Panc1 (cell line): ENCODE data around the gene PREB. TPM values are rescaled to one million over a fixed set of nuclear protein-coding genes. Genes with fewer than 3 reads are reported as not detected.

Source experiments
- ATAC-seq: fragments of 200-7000 bp; cut with Tn5 transposase; 2 replicates; pipeline ENCODE4 v1.9.1; 2020; ENCODE audit warnings: mild to moderate bottlenecking, moderate library complexity
- BruUV-seq: library from RNA; stranded (reverse); fragments of 400-500 nt; replicated peaks from 2 replicates; lab custom pipeline; 2021; lab: Mats Ljungman, UMichigan
- CTCF ChIA-PET: fragments of 300-600 bp; sonication (Branson Sonifier 250); formaldehyde crosslinking; loops from one replicate; lab custom pipeline; 2022; ENCODE audit warnings: antibody characterized with exemption; lab: Charles Lee
- POLR2A ChIA-PET: fragments of 300-600 bp; sonication (Branson Sonifier 250); formaldehyde crosslinking; loops from one replicate; lab custom pipeline; 2022; ENCODE audit warnings: antibody characterized with exemption; lab: Charles Lee
- DNase-seq: peaks from one replicate; pipeline ENCODE4 v3.0.0-alpha.2; 2010; ENCODE audit warnings: low read depth, low spot score
- H3K27ac ChIP-seq: 2 replicates; pipeline ENCODE4 v1.5.1; 2011; ENCODE audit warnings: mild to moderate bottlenecking, low read length, inconsistent platforms
- H3K27me3 ChIP-seq: fragments of 200-500 bp; sonication (Bioruptor generic); 2 replicates; pipeline ENCODE4 v1.6.0; 2014; ENCODE audit warnings: low read length, inconsistent platforms; ENCODE audit not compliant: control insufficient read depth, insufficient read depth
- H3K36me3 ChIP-seq: fragments of 200-500 bp; sonication (Bioruptor generic); 2 replicates; pipeline ENCODE4 v1.5.1; 2014; ENCODE audit warnings: inconsistent platforms, mild to moderate bottlenecking, low read length, moderate library complexity; ENCODE audit not compliant: control insufficient read depth, insufficient read depth
- H3K4me1 ChIP-seq: 2 replicates; pipeline ENCODE4 v1.5.1; 2011; ENCODE audit warnings: inconsistent platforms, mild to moderate bottlenecking, low read length, moderate library complexity; ENCODE audit not compliant: control insufficient read depth, insufficient read depth
- H3K4me3 ChIP-seq, 2 experiments: 2 replicates each; pipeline ENCODE4 v1.5.1; 2011 to 2012; ENCODE audit warnings: low read depth in 2 of 2, low read length in 2 of 2, mild to moderate bottlenecking in 2 of 2, inconsistent platforms in 1 of 2, moderate library complexity in 1 of 2
- H3K9me3 ChIP-seq: fragments of 200-500 bp; sonication (Bioruptor generic); 2 replicates; pipeline ENCODE4 v1.5.1; 2014; ENCODE audit warnings: low read depth, mild to moderate bottlenecking, inconsistent platforms, low read length, moderate library complexity; ENCODE audit not compliant: control insufficient read depth, insufficient read depth
- POLR2AphosphoS5 ChIP-seq: IDR thresholded peaks from 2 replicates; pipeline ENCODE4 v1.6.1; 2012; ENCODE audit warnings: mild to moderate bottlenecking, low read depth, low read length, moderate library complexity
- SIN3A ChIP-seq: IDR thresholded peaks from 2 replicates; pipeline ENCODE4 v1.6.1; 2012; ENCODE audit warnings: low read depth, mild to moderate bottlenecking, low read length, moderate library complexity, borderline replicate concordance; ENCODE audit not compliant: insufficient read depth
- TCF7L2 ChIP-seq: IDR thresholded peaks from 2 replicates; pipeline ENCODE4 v1.6.1; 2011; ENCODE audit warnings: mild to moderate bottlenecking, low read depth, low read length, inconsistent platforms
- in situ Hi-C: cut with HindIII; loops from 2 replicates; pipeline ENCODE4 v1.10.0; 2016; ENCODE audit warnings: low sequenced_read_pairs, low pct_unique_long_range_greater_than_20kb
- intact Hi-C: fragments of 100-400 bp; cut with micrococcal nuclease; formaldehyde crosslinking; loops from one replicate; pipeline ENCODE4 v1.10.0; 2022; ENCODE audit not compliant: unreplicated experiment
- total RNA-seq: library from RNA; stranded (reverse); gene quantifications from one replicate; pipeline ENCODE4 v1.2.1, GENCODE V29; 2021; ENCODE audit not compliant: unreplicated experiment
- TF ChIP-seq, protein P1 (sequence below), 2 experiments: IDR thresholded peaks; 2 replicates each; pipeline ENCODE4 v1.6.1; 2011 to 2012; ENCODE audit warnings: low read depth in 2 of 2, control low read depth in 1 of 2, low read length in 1 of 2, mild to moderate bottlenecking in 1 of 2, moderate library complexity in 1 of 2; ENCODE audit not compliant: insufficient read depth in 1 of 2
- TF ChIP-seq, protein P2 (sequence below): fragments of 450-650 bp; IDR thresholded peaks from 2 replicates; pipeline ENCODE4 v1.5.1; 2017; ENCODE audit warnings: mild to moderate bottlenecking

Gene PREB
- total RNA-seq, 1 experiment from 2014 or later = 60.9 TPM

DNA sequence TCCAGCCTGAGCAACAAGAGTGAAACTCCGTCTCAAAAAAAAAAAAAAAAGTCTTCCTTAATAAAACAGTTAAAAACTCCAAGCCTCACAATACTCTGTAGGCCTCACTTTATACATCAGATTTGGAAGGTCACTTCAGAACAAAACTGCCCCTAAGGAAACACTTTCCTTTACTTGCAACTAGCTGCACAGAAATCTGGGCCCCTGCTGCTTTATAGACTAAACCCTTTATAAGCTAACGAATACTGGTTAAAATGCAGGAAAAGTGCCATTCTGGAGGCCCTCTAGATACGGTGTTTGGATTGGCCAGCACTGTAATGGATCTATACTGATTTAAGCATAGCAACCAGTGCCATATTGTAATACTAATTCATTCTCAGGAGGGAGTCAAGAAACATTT, 9.3 kb downstream of the PREB start:
- ChIA-PET POLR2A (no interaction called here), CTCF (interaction anchor here (1.5 kb wide), 1 partner anchor 66 kb away, joined by 7 read pairs; no protein-coding TSS in a partner anchor)
- intact Hi-C loops (no loop called here), in situ Hi-C loops (no loop called here)
- H3K27ac ChIP-seq = no peak overlapping the region
- H3K4me1 ChIP-seq = no peaks in the 10 kb centered on the region
- no peak overlapping the region for H3K4me3 ChIP-seq
- TF ChIP-seq POLR2AphosphoS5 (no peak), SIN3A (no peak), TCF7L2 (no peak)
- TF ChIP-seq, protein P1, sequence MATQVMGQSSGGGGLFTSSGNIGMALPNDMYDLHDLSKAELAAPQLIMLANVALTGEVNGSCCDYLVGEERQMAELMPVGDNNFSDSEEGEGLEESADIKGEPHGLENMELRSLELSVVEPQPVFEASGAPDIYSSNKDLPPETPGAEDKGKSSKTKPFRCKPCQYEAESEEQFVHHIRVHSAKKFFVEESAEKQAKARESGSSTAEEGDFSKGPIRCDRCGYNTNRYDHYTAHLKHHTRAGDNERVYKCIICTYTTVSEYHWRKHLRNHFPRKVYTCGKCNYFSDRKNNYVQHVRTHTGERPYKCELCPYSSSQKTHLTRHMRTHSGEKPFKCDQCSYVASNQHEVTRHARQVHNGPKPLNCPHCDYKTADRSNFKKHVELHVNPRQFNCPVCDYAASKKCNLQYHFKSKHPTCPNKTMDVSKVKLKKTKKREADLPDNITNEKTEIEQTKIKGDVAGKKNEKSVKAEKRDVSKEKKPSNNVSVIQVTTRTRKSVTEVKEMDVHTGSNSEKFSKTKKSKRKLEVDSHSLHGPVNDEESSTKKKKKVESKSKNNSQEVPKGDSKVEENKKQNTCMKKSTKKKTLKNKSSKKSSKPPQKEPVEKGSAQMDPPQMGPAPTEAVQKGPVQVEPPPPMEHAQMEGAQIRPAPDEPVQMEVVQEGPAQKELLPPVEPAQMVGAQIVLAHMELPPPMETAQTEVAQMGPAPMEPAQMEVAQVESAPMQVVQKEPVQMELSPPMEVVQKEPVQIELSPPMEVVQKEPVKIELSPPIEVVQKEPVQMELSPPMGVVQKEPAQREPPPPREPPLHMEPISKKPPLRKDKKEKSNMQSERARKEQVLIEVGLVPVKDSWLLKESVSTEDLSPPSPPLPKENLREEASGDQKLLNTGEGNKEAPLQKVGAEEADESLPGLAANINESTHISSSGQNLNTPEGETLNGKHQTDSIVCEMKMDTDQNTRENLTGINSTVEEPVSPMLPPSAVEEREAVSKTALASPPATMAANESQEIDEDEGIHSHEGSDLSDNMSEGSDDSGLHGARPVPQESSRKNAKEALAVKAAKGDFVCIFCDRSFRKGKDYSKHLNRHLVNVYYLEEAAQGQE (IDR thresholded peaks at IDR 0.05; ENCODE audit: insufficient read depth in 1 of 2, low read depth in 2 of 2, low read length in 1 of 2) = no peak
- TF ChIP-seq, protein P2, sequence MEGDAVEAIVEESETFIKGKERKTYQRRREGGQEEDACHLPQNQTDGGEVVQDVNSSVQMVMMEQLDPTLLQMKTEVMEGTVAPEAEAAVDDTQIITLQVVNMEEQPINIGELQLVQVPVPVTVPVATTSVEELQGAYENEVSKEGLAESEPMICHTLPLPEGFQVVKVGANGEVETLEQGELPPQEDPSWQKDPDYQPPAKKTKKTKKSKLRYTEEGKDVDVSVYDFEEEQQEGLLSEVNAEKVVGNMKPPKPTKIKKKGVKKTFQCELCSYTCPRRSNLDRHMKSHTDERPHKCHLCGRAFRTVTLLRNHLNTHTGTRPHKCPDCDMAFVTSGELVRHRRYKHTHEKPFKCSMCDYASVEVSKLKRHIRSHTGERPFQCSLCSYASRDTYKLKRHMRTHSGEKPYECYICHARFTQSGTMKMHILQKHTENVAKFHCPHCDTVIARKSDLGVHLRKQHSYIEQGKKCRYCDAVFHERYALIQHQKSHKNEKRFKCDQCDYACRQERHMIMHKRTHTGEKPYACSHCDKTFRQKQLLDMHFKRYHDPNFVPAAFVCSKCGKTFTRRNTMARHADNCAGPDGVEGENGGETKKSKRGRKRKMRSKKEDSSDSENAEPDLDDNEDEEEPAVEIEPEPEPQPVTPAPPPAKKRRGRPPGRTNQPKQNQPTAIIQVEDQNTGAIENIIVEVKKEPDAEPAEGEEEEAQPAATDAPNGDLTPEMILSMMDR = no peak
- H3K9me3 ChIP-seq = no peaks in the 10 kb centered on the region
- no peak for DNase-seq
- no peak for ATAC-seq
- BruUV-seq = no TSS peak
- H3K36me3 ChIP-seq = no peaks in the 10 kb centered on the region
- no peaks in the 10 kb centered on the region; the same call in 1 of the 2 replicates for H3K27me3 ChIP-seq

DNA sequence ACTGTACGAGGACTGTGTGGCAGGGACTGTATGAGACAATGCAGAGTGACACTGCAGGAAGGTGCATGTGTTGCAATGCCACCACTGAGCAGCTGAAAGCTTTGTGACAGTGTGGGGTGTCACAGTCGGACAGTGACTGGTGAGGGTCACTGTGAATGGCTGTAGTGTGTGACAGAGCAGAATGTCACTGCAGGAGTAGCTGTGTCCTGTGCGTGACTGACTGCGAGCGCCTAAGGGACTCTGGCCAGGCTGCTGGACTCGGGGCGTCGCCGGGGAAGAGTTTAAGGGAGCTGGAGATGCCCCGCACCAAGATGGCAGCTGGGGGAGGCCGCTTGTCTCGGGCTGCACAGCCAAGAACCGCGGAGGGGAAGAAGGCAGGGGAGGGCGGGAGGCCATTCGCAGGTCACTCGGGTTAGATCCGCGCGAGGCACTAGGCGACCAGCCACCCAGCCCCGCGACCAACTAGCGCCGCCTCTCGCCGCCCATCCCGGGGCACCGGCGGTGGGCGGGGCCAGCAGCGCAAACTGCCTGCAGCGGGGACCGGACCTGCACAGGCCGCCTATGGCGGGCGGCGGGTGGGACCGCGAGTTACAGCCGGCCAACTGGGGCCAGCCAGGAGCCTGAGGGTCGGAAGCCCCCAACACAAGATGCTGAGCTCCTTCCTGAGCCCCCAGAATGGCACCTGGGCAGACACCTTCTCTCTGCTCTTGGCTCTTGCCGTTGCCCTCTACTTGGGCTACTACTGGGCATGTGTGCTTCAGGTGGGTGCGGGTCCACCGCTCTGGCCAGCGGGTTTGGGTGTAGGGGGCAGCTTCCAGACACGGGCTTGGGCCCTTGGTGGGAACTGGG, 10.9 kb downstream of the PREB start, which contains the start of gene ABHD1:
Gene ABHD1, plus strand, starts transcription at position 514 of the 849 bp plus-strand sequence. Its CDS starts 134 bp downstream, at position 648.
- ChIA-PET POLR2A (no interaction called here), CTCF (interaction anchor here (0.8 kb wide), 1 partner anchor 68 kb away, joined by 6 read pairs; no protein-coding TSS in a partner anchor)
- no peak for DNase-seq
- intact Hi-C loops = no loop called here
- H3K27me3 ChIP-seq = no peaks in the 10 kb centered on the region; the same call in 1 of the 2 replicates
- in situ Hi-C loops = no loop called here
- H3K9me3 ChIP-seq = no peaks in the 10 kb centered on the region
- H3K4me1 ChIP-seq = no peaks in the 10 kb centered on the region; the same call in 1 of the 2 replicates
- peak; percentile 84 for ATAC-seq
- BruUV-seq = no TSS peak
- H3K27ac ChIP-seq = peak within 1 kb of the TSS; percentile 25; the same call in 1 of the 2 replicates
- peak within 1 kb of the TSS; percentile 56 to 63 for H3K4me3 ChIP-seq
- H3K36me3 ChIP-seq = no peaks in the 10 kb centered on the region
- TF ChIP-seq, protein P1 (IDR thresholded peaks at IDR 0.05; ENCODE audit: insufficient read depth in 1 of 2, low read depth in 2 of 2, low read length in 1 of 2) = no peak; a peak in 1 of 4 replicates
- no peak for TF ChIP-seq SIN3A
- TF ChIP-seq POLR2AphosphoS5 = no peak
- TF ChIP-seq TCF7L2 = no peak
- TF ChIP-seq, protein P2 = no peak
